Esophagus muscularis mucosa (tissue), 4 donors: ENCODE results near the gene SPANXA2. TPM values are rescaled to one million over a fixed set of nuclear protein-coding genes. Genes with fewer than 3 reads are reported as not detected.

Experiments used
- DNase-seq: peaks from one replicate; pipeline ENCODE4 v3.0.0-alpha.2; 2017; ENCODE audit errors: extremely low spot score
- H3K27ac ChIP-seq, 4 donors: fragments of 200-600 bp; sonication (generic); replicated peaks in 1 of 4; 1 replicate in 3 of 4; 2 replicates in 1 of 4; pipeline ENCODE4 v1.5.1; 2016 to 2019; ENCODE audit warnings: mild to moderate bottlenecking in 1 of 4
- H3K27me3 ChIP-seq, 4 donors: fragments of 200-600 bp; sonication (generic); one replicate each; pipeline versions ENCODE4 v1.5.1 to v1.6.0; 2016 to 2019
- H3K36me3 ChIP-seq, 4 donors: fragments of 200-600 bp; sonication (generic); one replicate each; pipeline ENCODE4 v1.5.1; 2016 to 2019
- H3K4me1 ChIP-seq, 4 donors: fragments of 200-600 bp; sonication (generic); one replicate each; pipeline ENCODE4 v1.5.1; 2016 to 2019
- H3K4me3 ChIP-seq, 4 donors: fragments of 200-600 bp; sonication (generic); 1 replicate in 2 of 4; 2 replicates in 2 of 4; pipeline ENCODE4 v1.5.1; 2016 to 2019; ENCODE audit warnings: mild to moderate bottlenecking in 4 of 4, moderate library complexity in 1 of 4
- H3K9me3 ChIP-seq, 4 donors: fragments of 200-600 bp; sonication (generic); 1 replicate in 3 of 4; 2 replicates in 1 of 4; pipeline ENCODE4 v1.5.1; 2016 to 2019
- CTCF ChIP-seq, 3 experiments: fragments of 200-600 bp in 2 of 3; fragments of 450-650 bp in 1 of 3; sonication (generic) in 2 of 3; IDR thresholded peaks; one replicate each; pipeline ENCODE4 v1.5.1; 2017 to 2019; ENCODE audit warnings: antibody characterized with exemption in 3 of 3, mild to moderate bottlenecking in 2 of 3, moderate library complexity in 1 of 3
- EP300 ChIP-seq: sonication (generic); formaldehyde crosslinking; IDR thresholded peaks from one replicate; pipeline ENCODE4 v1.6.1; 2017; ENCODE audit warnings: antibody characterized with exemption
- POLR2A ChIP-seq: fragments of 450-650 bp; IDR thresholded peaks from one replicate; pipeline ENCODE4 v1.6.1; 2017; ENCODE audit warnings: antibody characterized with exemption, moderate library complexity, mild to moderate bottlenecking, low read depth
- POLR2AphosphoS5 ChIP-seq, 2 donors: sonication (generic); formaldehyde crosslinking; IDR thresholded peaks; one replicate each; pipeline ENCODE4 v1.6.1; 2017; ENCODE audit warnings: antibody characterized with exemption in 2 of 2
- WGBS: methylation state at CpG from one replicate; pipeline ENCODE4 v1.1.5; 2018; 5-methylcytosine and 5-hydroxymethylcytosine counted together
- intact Hi-C: fragments of 100-400 bp; cut with DNase I; formaldehyde crosslinking; loops from one replicate; pipeline ENCODE4 v1.15.1; 2023
- total RNA-seq, 4 donors: library from RNA; depleted of rRNA; stranded (reverse); fragments of >200 nt; gene quantifications; one replicate each; pipeline versions ENCODE4 v1.1.0 to v1.2.1, GENCODE V29; 2016

SPANXA2 gene
- total RNA-seq, 4 donors from 2014 or later = not detected

GRCh38 chrX:141638550-141638949, 49.0 kb downstream of the SPANXA2 start:
- WGBS = 0% methylated on average over 1 of the region's 1 CpG
- TF ChIP-seq POLR2A (no peak), CTCF (IDR thresholded peaks at IDR 0.05) (no peak), POLR2AphosphoS5 (IDR thresholded peaks at IDR 0.05) (no peak), EP300 (no peak)
- H3K9me3 ChIP-seq = no peaks in the 10 kb centered on the region
- H3K36me3 ChIP-seq = no peaks in the 10 kb centered on the region
- no peak overlapping the region for H3K27ac ChIP-seq
- no peaks in the 10 kb centered on the region for H3K4me1 ChIP-seq
- H3K4me3 ChIP-seq = no peak overlapping the region
- H3K27me3 ChIP-seq = no peaks in the 10 kb centered on the region
- DNase-seq = no peak
- intact Hi-C loops = no loop called here

Other genes with a start within 250 kb of the SPANXA2 start
- not detected for gene SPANXA1, start 5.0 kb upstream of the SPANXA2 start, total RNA-seq
- not detected for gene SPANXD, start 109.0 kb downstream of the SPANXA2 start, total RNA-seq
- not detected for gene MAGEC3, start 248.6 kb downstream of the SPANXA2 start, total RNA-seq